ENCODE results near the gene PPP2CA. TPM values are rescaled to one million over a fixed set of nuclear protein-coding genes. Genes with fewer than 3 reads are reported as not detected.

The PPP2CA gene
- total RNA-seq, 2 donors from 2014 or later, result 119 to 175 TPM

DNA sequence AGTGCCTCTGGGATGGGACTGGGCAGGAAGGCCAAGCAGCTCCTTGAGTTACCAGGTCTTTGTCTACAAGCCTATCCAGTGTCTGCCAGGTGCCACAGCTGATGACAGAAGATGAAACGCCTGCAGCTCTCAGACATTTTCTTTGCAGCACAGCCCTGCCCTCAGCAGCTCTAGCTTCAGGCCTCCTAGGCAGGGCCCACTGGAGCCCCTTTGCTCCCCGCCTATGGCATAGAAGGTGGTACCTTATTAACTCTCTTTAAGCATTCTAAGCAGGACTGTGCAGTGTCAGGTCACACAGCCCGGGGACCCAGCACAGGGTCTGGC lies 47.8 kb downstream of the PPP2CA start:
- H3K27ac ChIP-seq, result peak overlapping the region; percentile 99
- WGBS, result 65% methylated on average over 3 of the region's 3 CpGs
- H3K4me3 ChIP-seq, result peak overlapping the region in 1 of 2 donors; percentile 95
- H3K4me1 ChIP-seq (replicated peaks), result peaks cover 7% of the 10 kb centered on the region
- H3K27me3 ChIP-seq (replicated peaks; ENCODE audit: insufficient read depth), result no peaks in the 10 kb centered on the region
- intact Hi-C loops (cut with DNase I), result loop anchor here (10.0 kb wide), 2 partner anchors 197 to 397 kb away; partner anchors contain the start of gene UBE2B
- TF ChIP-seq, protein P1, sequence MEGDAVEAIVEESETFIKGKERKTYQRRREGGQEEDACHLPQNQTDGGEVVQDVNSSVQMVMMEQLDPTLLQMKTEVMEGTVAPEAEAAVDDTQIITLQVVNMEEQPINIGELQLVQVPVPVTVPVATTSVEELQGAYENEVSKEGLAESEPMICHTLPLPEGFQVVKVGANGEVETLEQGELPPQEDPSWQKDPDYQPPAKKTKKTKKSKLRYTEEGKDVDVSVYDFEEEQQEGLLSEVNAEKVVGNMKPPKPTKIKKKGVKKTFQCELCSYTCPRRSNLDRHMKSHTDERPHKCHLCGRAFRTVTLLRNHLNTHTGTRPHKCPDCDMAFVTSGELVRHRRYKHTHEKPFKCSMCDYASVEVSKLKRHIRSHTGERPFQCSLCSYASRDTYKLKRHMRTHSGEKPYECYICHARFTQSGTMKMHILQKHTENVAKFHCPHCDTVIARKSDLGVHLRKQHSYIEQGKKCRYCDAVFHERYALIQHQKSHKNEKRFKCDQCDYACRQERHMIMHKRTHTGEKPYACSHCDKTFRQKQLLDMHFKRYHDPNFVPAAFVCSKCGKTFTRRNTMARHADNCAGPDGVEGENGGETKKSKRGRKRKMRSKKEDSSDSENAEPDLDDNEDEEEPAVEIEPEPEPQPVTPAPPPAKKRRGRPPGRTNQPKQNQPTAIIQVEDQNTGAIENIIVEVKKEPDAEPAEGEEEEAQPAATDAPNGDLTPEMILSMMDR (IDR thresholded peaks at IDR 0.05), result no peak
- TF ChIP-seq POLR2AphosphoS5 (IDR thresholded peaks at IDR 0.05), result no peak
- no peak for TF ChIP-seq POLR2A (IDR thresholded peaks at IDR 0.05)
- H3K9me3 ChIP-seq, result no peaks in the 10 kb centered on the region
- DNase-seq (ENCODE audit: low spot score), result no peak
- H3K36me3 ChIP-seq, result no peaks in the 10 kb centered on the region

GRCh38 chr5:134177369-134178095 lies 48.3 kb downstream of the PPP2CA start:
- peak overlapping the region; percentile 99 for H3K27ac ChIP-seq
- DNase-seq (ENCODE audit: low spot score), result peak; percentile 57
- no peaks in the 10 kb centered on the region for H3K9me3 ChIP-seq
- WGBS, result 14% methylated on average over 29 of the region's 29 CpGs
- peak; percentile 31 for TF ChIP-seq POLR2AphosphoS5 (IDR thresholded peaks at IDR 0.05)
- TF ChIP-seq, protein P1 (IDR thresholded peaks at IDR 0.05), result no peak
- H3K27me3 ChIP-seq (replicated peaks; ENCODE audit: insufficient read depth), result no peaks in the 10 kb centered on the region
- H3K36me3 ChIP-seq, result no peaks in the 10 kb centered on the region
- intact Hi-C loops (cut with DNase I), result loop anchor here (2.0 to 10.0 kb wide), 3 partner anchors 49 to 397 kb away; partner anchors contain the start of genes PPP2CA and UBE2B
- peaks cover 7% of the 10 kb centered on the region for H3K4me1 ChIP-seq (replicated peaks)
- peak overlapping the region; percentile 95 to 97 for H3K4me3 ChIP-seq

- DNase-seq (ENCODE audit: low spot score), result peak; percentile 77
- Histone ChIP-seq H3K27me3 (replicated peaks; ENCODE audit: insufficient read depth) (no peaks in the 10 kb centered on the region), H3K36me3 (no peaks in the 10 kb centered on the region), H3K9me3 (no peaks in the 10 kb centered on the region), H3K27ac (peak within 1 kb of the TSS; percentile 99), H3K4me1 (replicated peaks) (peaks cover 7% of the 10 kb centered on the region), H3K4me3 (peak within 1 kb of the TSS; percentile 95 to 97)
- under 1% methylated on average over 86 of the region's 92 CpGs for WGBS
- intact Hi-C loops (cut with DNase I), result loop anchor here (2.0 to 10.0 kb wide), 3 partner anchors 50 to 398 kb away; partner anchors contain the start of genes PPP2CA and UBE2B
- TF ChIP-seq POLR2A (IDR thresholded peaks at IDR 0.05) (peak; percentile 94), POLR2AphosphoS5 (IDR thresholded peaks at IDR 0.05) (peak; percentile 85)
- TF ChIP-seq, protein P1 (IDR thresholded peaks at IDR 0.05), result peak in 1 of 4 experiments; percentile 31
These were observed 49.1 kb downstream of the PPP2CA start, which contains the start of gene SKP1 for GRCh38 chr5:134176511-134177368. Gene SKP1 (minus strand): TSS chr5:134176950. CDS start chr5:134174022, 2,928 bp downstream.

GRCh38 chr5:134175921-134176510 lies 49.9 kb downstream of the PPP2CA start:
- intact Hi-C loops (cut with DNase I), result loop anchor here (2.0 to 10.0 kb wide), 3 partner anchors 51 to 399 kb away; partner anchors contain the start of genes PPP2CA and UBE2B
- TF ChIP-seq, protein P1 (IDR thresholded peaks at IDR 0.05), result no peak
- TF ChIP-seq POLR2A (IDR thresholded peaks at IDR 0.05) (no peak), POLR2AphosphoS5 (IDR thresholded peaks at IDR 0.05) (no peak)
- H3K36me3 ChIP-seq, result no peaks in the 10 kb centered on the region
- peak overlapping the region; percentile 95 to 97 for H3K4me3 ChIP-seq
- DNase-seq (ENCODE audit: low spot score), result peak; percentile 23
- peaks cover 7% of the 10 kb centered on the region for H3K4me1 ChIP-seq (replicated peaks)
- no peaks in the 10 kb centered on the region for H3K9me3 ChIP-seq
- peak overlapping the region; percentile 99 for H3K27ac ChIP-seq
- under 1% methylated on average over 25 of the region's 31 CpGs for WGBS
- no peaks in the 10 kb centered on the region for H3K27me3 ChIP-seq (replicated peaks; ENCODE audit: insufficient read depth)

Measured in prostate gland (tissue), 2 donors.